ENCODE measurements around the gene RELN.

The RELN gene

DNA sequence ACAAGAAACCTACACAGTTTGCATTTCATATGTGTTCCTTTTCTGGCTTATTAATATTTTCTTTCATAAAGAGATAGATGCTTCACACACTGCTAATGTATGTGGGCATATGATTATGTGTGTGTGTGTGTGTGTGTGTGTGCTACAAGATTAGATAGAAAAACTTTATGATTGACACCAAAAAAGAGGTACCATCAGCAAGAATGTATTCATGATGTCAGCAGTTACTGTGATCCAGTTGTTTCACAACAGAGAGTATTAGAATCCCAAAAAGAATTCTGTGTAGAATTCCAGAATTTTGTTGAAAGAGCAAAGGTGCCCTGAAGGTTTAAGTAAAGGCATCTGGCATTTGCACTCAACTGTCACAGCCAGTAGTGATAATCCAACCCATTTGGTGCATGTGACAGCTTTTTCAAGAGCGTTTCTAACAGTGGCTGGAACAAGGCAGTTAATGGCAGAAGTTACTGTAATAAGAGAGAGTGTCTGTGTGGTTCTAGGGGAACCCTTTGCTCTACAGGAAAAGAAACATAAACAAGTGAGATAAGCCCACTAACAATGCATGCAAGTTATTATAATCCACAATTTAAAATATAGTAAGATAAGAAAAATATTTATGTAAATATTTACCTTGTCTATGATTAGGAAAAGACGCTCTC, 16.6 kb downstream of the RELN start (continued):
- TF ChIP-seq TRIM28 (IDR thresholded peaks at IDR 0.05; ENCODE audit: borderline replicate concordance, low read length) (no peak), ZNF214 (tag by site-specific recombination; IDR thresholded peaks at IDR 0.05; ENCODE audit: borderline replicate concordance) (no peak), ZBTB8A (tag by site-specific recombination; IDR thresholded peaks at IDR 0.05) (no peak), ZNF366 (tag by site-specific recombination; conservative IDR thresholded peaks at IDR 0.05) (no peak), ZNF510 (tag by site-specific recombination; IDR thresholded peaks at IDR 0.05; ENCODE audit: insufficient replicate concordance) (no peak), ZNF670 (tag by site-specific recombination; IDR thresholded peaks at IDR 0.05; ENCODE audit: low read depth) (no peak), ZNF629 (tag by site-specific recombination; IDR thresholded peaks at IDR 0.05) (no peak)
- TF ChIP-seq, protein P1, sequence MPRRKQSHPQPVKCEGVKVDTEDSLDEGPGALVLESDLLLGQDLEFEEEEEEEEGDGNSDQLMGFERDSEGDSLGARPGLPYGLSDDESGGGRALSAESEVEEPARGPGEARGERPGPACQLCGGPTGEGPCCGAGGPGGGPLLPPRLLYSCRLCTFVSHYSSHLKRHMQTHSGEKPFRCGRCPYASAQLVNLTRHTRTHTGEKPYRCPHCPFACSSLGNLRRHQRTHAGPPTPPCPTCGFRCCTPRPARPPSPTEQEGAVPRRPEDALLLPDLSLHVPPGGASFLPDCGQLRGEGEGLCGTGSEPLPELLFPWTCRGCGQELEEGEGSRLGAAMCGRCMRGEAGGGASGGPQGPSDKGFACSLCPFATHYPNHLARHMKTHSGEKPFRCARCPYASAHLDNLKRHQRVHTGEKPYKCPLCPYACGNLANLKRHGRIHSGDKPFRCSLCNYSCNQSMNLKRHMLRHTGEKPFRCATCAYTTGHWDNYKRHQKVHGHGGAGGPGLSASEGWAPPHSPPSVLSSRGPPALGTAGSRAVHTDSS (tag by site-specific recombination; IDR thresholded peaks at IDR 0.05): no peak

- TF ChIP-seq, protein P2, sequence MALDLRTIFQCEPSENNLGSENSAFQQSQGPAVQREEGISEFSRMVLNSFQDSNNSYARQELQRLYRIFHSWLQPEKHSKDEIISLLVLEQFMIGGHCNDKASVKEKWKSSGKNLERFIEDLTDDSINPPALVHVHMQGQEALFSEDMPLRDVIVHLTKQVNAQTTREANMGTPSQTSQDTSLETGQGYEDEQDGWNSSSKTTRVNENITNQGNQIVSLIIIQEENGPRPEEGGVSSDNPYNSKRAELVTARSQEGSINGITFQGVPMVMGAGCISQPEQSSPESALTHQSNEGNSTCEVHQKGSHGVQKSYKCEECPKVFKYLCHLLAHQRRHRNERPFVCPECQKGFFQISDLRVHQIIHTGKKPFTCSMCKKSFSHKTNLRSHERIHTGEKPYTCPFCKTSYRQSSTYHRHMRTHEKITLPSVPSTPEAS (tag by site-specific recombination; IDR thresholded peaks at IDR 0.05): no peak
- TF ChIP-seq ZNF362 (tag by site-specific recombination; IDR thresholded peaks at IDR 0.05): no peak
- TF ChIP-seq ZNF366 (tag by site-specific recombination; conservative IDR thresholded peaks at IDR 0.05): no peak
- TF ChIP-seq ZNF660 (tag by site-specific recombination; IDR thresholded peaks at IDR 0.05): no peak
- no peak for TF ChIP-seq ZNF548 (tag by site-specific recombination; IDR thresholded peaks at IDR 0.05)
- TF ChIP-seq ZNF239 (tag by site-specific recombination; IDR thresholded peaks at IDR 0.05): no peak
- TF ChIP-seq ZNF623 (tag by site-specific recombination; IDR thresholded peaks at IDR 0.05): no peak
- no peak for TF ChIP-seq ZNF426 (tag by site-specific recombination; IDR thresholded peaks at IDR 0.05)
- no peak for TF ChIP-seq ZNF16 (tag by site-specific recombination; IDR thresholded peaks at IDR 0.05; ENCODE audit: low read depth)
- TF ChIP-seq ZBTB49 (tag by site-specific recombination; IDR thresholded peaks at IDR 0.05; ENCODE audit: low read depth): no peak
- TF ChIP-seq, protein P3, sequence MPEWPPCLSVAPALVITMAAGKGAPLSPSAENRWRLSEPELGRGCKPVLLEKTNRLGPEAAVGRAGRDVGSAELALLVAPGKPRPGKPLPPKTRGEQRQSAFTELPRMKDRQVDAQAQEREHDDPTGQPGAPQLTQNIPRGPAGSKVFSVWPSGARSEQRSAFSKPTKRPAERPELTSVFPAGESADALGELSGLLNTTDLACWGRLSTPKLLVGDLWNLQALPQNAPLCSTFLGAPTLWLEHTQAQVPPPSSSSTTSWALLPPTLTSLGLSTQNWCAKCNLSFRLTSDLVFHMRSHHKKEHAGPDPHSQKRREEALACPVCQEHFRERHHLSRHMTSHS (tag by site-specific recombination; IDR thresholded peaks at IDR 0.05): no peak
- no peak for TF ChIP-seq SCRT1 (tag by site-specific recombination; IDR thresholded peaks at IDR 0.05; ENCODE audit: borderline replicate concordance)
- no peaks in the 10 kb centered on the region for H3K9me3 ChIP-seq (ENCODE audit: control insufficient read depth, insufficient read depth, low read depth, low read length)
- ChIA-PET CTCF (no interaction called here), POLR2A (no interaction called here)
- H3K4me3 ChIP-seq (ENCODE audit: low read depth, low read length): no peak overlapping the region
- H3K4me1 ChIP-seq (ENCODE audit: control insufficient read depth, insufficient read depth, low read length): no peaks in the 10 kb centered on the region
- no peak overlapping the region for H3K27ac ChIP-seq (ENCODE audit: extremely low read depth, low read depth, low read length)
- no peaks in the 10 kb centered on the region for H3K36me3 ChIP-seq (ENCODE audit: control insufficient read depth in 2 of 2, insufficient read depth in 1 of 2, low read length in 2 of 2)
These were observed 22.1 kb downstream of the RELN start for GRCh38 chr7:103967401-103967800.

Data from HEK293 (cell line).